NCI-H526 treated with DMSO at 0.1 percent for 48 hours (cell line): ENCODE results near the gene PTH.

Experiments
- DNase-seq: peaks from one replicate; lab custom pipeline; 2025; lab: John Stamatoyannopoulos, UW

PTH gene

GRCh38 chr11:13448876-13449275 is 46.9 kb downstream of the PTH start:
- DNase-seq = no peak

- DNase-seq = no peak
These were observed 49.4 kb downstream of the PTH start for GRCh38 chr11:13446444-13446843.

- no peak for DNase-seq
These were observed 50.2 kb downstream of the PTH start for GRCh38 chr11:13445588-13445987.
